Measurements from ENCODE around the gene RUFY2.

GRCh38 chr10:68301790-68302502 lies 105.1 kb downstream of the RUFY2 start:
- no peak for TF ChIP-seq ARNTL (CRISPR knock-in tag; IDR thresholded peaks at IDR 0.05; ENCODE audit: borderline replicate concordance, low read depth)
- no peak for TF ChIP-seq ZC3H10 (CRISPR knock-in tag; IDR thresholded peaks at IDR 0.05)
- TF ChIP-seq PATZ1 (CRISPR knock-in tag; IDR thresholded peaks at IDR 0.05; ENCODE audit: borderline replicate concordance): no peak
- no peak for TF ChIP-seq RARB (CRISPR knock-in tag; IDR thresholded peaks at IDR 0.05)
- TF ChIP-seq POU6F1 (CRISPR knock-in tag; IDR thresholded peaks at IDR 0.05; ENCODE audit: borderline replicate concordance, low read depth): no peak
- TF ChIP-seq ZFP3 (CRISPR knock-in tag; IDR thresholded peaks at IDR 0.05): no peak
- TF ChIP-seq ZFP30 (CRISPR knock-in tag; IDR thresholded peaks at IDR 0.05): no peak
- no peak for TF ChIP-seq TSHZ2 (CRISPR knock-in tag; IDR thresholded peaks at IDR 0.05)
- no peak for TF ChIP-seq BACH2 (CRISPR knock-in tag; IDR thresholded peaks at IDR 0.05; ENCODE audit: borderline replicate concordance)
- TF ChIP-seq OSR1 (CRISPR knock-in tag; IDR thresholded peaks at IDR 0.05): no peak
- no peak for TF ChIP-seq TCF4 (CRISPR knock-in tag; IDR thresholded peaks at IDR 0.05; ENCODE audit: borderline replicate concordance)
- TF ChIP-seq PPARA (CRISPR knock-in tag; IDR thresholded peaks at IDR 0.05; ENCODE audit: borderline replicate concordance): no peak
- TF ChIP-seq ZNF70 (CRISPR knock-in tag; IDR thresholded peaks at IDR 0.05): no peak

All from SK-N-SH treated with all-trans-retinoic acid at 6 μM for 48 hours (cell line).